Small intestine (tissue), 16 donors: ENCODE results near the gene CRTAC1. TPM values are rescaled to one million over a fixed set of nuclear protein-coding genes. Genes with fewer than 3 reads are reported as not detected.

Source experiments
- DNase-seq, 2 donors: peaks; one replicate each; pipeline versions ENCODE4 v3.0.0 to v3.0.0-alpha.2; 2013
- FAIRE-seq: peaks from 2 replicates; lab custom pipeline; 2012; peaks lifted over from hg19 to GRCh38; lab: Jason Lieb, UNC
- H3K27ac ChIP-seq, 3 donors: one replicate each; pipeline ENCODE4 v1.5.1; 2013; ENCODE audit warnings: low read length in 2 of 3, mild to moderate bottlenecking in 2 of 3, control low read depth in 1 of 3, inconsistent platforms in 1 of 3, low read depth in 1 of 3, moderate library complexity in 1 of 3
- H3K27me3 ChIP-seq, 3 donors: one replicate each; pipeline ENCODE4 v1.6.1; 2013; ENCODE audit warnings: low read length in 3 of 3, inconsistent platforms in 1 of 3; ENCODE audit not compliant: control insufficient read depth in 3 of 3, insufficient read depth in 3 of 3
- H3K36me3 ChIP-seq, 3 donors: one replicate each; pipeline ENCODE4 v1.6.1; 2013; ENCODE audit warnings: low read length in 3 of 3, inconsistent platforms in 1 of 3, low read depth in 1 of 3, mild to moderate bottlenecking in 1 of 3, moderate library complexity in 1 of 3; ENCODE audit not compliant: control insufficient read depth in 3 of 3, insufficient read depth in 2 of 3
- H3K4me1 ChIP-seq, 3 donors: one replicate each; pipeline ENCODE4 v1.6.1; 2013; ENCODE audit warnings: low read length in 2 of 3, inconsistent platforms in 1 of 3, low read depth in 1 of 3, mild to moderate bottlenecking in 1 of 3, moderate library complexity in 1 of 3; ENCODE audit not compliant: control insufficient read depth in 3 of 3, insufficient read depth in 2 of 3
- H3K4me3 ChIP-seq, 3 donors: one replicate each; pipeline ENCODE4 v1.5.1; 2013; ENCODE audit warnings: low read length in 3 of 3, control low read depth in 1 of 3, inconsistent platforms in 1 of 3, low read depth in 1 of 3, mild to moderate bottlenecking in 1 of 3, moderate library complexity in 1 of 3
- H3K9me3 ChIP-seq, 2 donors: one replicate each; pipeline ENCODE4 v1.6.1; 2013; ENCODE audit warnings: low read depth in 1 of 2, low read length in 1 of 2; ENCODE audit not compliant: control insufficient read depth in 2 of 2, insufficient read depth in 1 of 2
- WGBS, 3 donors: extraction: QIAGEN DNeasy Blood & Tissue Kit; methylation state at CpG; one replicate each; pipeline ENCODE4 v1.1.7; 2013; 5-methylcytosine and 5-hydroxymethylcytosine counted together
- long read RNA-seq, 10 donors: transcript quantifications; one replicate each; lab custom pipeline, GENCODE V29; 2026
- polyA plus RNA-seq, 4 donors: library from polyadenylated mRNA; stranded (reverse) in 3 of 4; unstranded in 1 of 4; fragments of 200-250 nt in 3 of 4; fragments of 120-200 nt in 1 of 4; gene quantifications; one replicate each; pipeline versions ENCODE4 v1.2.1 to v1.2.3, GENCODE V29; 2013
- donor health status: healthy with polysubstance abuse.
- donor health status: control.
- donor health status: control.
- donor health status: Bipolar disorder and iron deficiency.
- donor health status: healthy.

Gene CRTAC1, protein sequence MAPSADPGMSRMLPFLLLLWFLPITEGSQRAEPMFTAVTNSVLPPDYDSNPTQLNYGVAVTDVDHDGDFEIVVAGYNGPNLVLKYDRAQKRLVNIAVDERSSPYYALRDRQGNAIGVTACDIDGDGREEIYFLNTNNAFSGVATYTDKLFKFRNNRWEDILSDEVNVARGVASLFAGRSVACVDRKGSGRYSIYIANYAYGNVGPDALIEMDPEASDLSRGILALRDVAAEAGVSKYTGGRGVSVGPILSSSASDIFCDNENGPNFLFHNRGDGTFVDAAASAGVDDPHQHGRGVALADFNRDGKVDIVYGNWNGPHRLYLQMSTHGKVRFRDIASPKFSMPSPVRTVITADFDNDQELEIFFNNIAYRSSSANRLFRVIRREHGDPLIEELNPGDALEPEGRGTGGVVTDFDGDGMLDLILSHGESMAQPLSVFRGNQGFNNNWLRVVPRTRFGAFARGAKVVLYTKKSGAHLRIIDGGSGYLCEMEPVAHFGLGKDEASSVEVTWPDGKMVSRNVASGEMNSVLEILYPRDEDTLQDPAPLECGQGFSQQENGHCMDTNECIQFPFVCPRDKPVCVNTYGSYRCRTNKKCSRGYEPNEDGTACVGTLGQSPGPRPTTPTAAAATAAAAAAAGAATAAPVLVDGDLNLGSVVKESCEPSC
- 1 to 10 TPM in 1 of 4 donors, under 1 TPM in 1, not detected in 2; 0.75 to 2.3 TPM for polyA plus RNA-seq
- long read RNA-seq, donor 1, result 0 reads
- long read RNA-seq, donor 2, result 0 reads
- long read RNA-seq, donor 3, result 0 reads
- long read RNA-seq, donor 4, result 0 reads
- long read RNA-seq, donor 5, result 0 reads
- long read RNA-seq, donor 6, result 0 reads
- long read RNA-seq, donor 7, result 0 reads
- long read RNA-seq, donor 8, result 0 reads
- long read RNA-seq, donor 9, result 0 reads
- long read RNA-seq, donor 10, result 0 reads

DNA sequence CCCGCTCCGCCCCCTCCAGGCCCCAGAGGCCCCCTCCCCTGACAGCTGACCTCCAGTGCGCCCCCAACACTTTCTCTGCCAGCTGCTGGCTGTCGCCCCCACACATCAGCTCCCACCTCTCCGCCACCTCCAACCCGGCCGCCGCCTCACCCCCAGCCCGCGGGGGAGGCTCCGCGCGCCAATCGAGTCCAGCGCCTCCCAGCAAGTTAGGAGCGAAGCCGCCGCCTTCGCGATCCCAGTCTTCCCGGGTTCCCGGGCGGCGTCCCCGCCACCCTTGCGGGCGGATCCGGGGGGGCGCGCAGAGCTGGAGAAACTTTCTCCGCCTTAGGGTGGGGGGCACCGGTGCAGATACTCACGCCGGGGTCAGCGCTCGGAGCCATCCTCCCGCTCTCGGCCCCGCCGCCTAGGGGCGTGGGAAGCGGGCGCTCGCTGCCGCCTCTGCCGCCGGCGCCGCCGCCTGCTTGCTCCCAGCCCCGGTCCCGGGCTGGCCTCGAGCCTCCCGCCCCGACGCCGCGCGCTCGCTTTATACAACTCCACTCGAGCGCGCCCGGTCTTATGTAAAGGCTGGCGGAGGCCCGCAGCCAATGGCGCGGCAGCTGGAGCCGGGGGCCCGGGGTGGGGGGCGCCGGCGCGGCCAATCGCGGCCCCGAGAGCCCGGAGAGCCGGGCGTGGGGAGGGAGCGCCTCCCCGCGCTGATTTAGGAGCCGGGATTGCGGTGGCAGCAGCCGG, at the start of gene CRTAC1:
TSS of gene CRTAC1 (minus strand) at position 529 of the 729 bp plus-strand sequence. CDS start at position 380, 149 bp downstream.
- H3K4me1 ChIP-seq, result peaks cover 0 to 4% (median 2%) of the 10 kb centered on the region in 3 donors
- 1 to 3% (median 2%) methylated on average over 48 to 86 of the region's 86 CpGs for WGBS, 3 donors
- peaks cover 21 to 69% (median 32%) of the 10 kb centered on the region in 3 donors for H3K27me3 ChIP-seq
- DNase-seq (peak in 1 of 2 donors; percentile 57), FAIRE-seq (no peak)
- H3K9me3 ChIP-seq, result no peaks in the 10 kb centered on the region
- no peaks in the 10 kb centered on the region for H3K36me3 ChIP-seq
- no peak within 1 kb of the TSS for H3K27ac ChIP-seq
- peak within 1 kb of the TSS in 1 of 3 donors; percentile 29 for H3K4me3 ChIP-seq

DNA sequence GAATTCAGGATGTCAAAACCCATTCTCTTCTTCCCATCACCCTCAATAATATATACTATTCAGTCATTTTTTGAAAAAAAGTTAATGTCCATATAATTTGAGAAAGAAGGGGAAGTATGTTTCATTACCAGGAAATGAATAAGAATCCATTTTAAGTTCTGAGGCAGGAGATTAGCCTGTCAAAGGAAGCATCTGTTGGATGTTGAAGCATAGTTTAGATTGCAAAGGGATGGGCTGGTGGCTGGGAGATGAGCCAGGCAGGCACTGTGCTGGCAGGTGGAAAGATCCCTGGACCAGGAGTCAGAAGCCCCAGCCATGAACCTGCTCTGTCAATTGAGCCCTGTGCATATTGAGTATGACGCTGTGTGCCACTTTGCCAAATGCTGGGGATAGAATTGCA, 48.4 kb upstream of the CRTAC1 start:
- no peak overlapping the region for H3K27ac ChIP-seq
- H3K4me3 ChIP-seq, result no peak overlapping the region
- no peaks in the 10 kb centered on the region for H3K36me3 ChIP-seq
- H3K9me3 ChIP-seq, result no peaks in the 10 kb centered on the region
- 90 to 94% (median 92%) methylated on average over 1 of the region's 1 CpG for WGBS, 3 donors
- FAIRE-seq (no peak), DNase-seq (no peak)
- H3K27me3 ChIP-seq, result peaks cover 0 to 6% (median 2%) of the 10 kb centered on the region in 3 donors
- H3K4me1 ChIP-seq, result no peaks in the 10 kb centered on the region

DNA sequence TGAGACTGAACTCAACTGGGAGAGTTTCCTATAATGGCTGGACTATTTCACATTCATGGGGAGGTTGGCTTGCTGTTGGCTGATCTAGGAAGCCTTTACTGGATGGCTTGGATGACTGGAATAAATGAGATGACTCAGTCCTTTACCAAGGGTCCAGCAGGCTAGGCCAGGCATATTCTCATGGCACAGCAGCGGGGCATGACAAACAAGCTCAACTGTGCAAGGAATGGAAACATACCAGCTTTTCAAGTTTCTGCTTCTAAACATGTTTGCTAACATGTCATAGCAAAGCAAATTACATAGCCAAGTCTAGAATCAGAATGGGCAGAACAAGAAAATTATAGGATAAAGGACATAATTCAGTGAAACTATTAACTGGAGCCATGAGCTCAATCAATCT, 46.8 kb upstream of the CRTAC1 start:
- H3K27me3 ChIP-seq, result peaks cover 0 to 6% (median 2%) of the 10 kb centered on the region in 3 donors
- FAIRE-seq (no peak), DNase-seq (no peak)
- no peaks in the 10 kb centered on the region for H3K9me3 ChIP-seq
- no peak overlapping the region for H3K27ac ChIP-seq
- H3K4me1 ChIP-seq, result no peaks in the 10 kb centered on the region
- 58 to 76% (median 61%) methylated on average over 1 of the region's 1 CpG for WGBS, 3 donors
- H3K4me3 ChIP-seq, result no peak overlapping the region
- no peaks in the 10 kb centered on the region for H3K36me3 ChIP-seq

DNA sequence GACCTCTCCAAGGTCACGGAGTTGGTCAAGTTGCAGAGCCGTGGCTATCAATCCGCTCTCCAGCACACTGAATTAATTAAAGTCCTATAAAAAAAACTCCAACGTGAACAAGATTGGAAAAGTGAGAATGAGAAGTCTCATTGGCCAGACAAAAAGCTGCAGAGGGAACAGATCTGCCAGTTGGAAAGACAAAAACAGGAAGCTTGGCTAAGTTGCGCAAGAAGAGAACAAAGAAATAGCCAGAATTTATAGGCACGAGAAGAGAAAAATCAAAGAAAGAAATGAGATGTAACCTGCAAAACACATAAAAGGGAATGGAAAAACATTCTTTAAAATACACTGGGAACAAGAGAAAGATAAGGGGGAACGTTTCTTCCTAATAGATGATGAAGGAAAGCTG, 45.7 kb upstream of the CRTAC1 start:
- peaks cover 0 to 6% (median 0%) of the 10 kb centered on the region in 3 donors for H3K27me3 ChIP-seq
- 60 to 62% (median 61%) methylated on average over 7 of the region's 7 CpGs for WGBS, 3 donors
- H3K4me3 ChIP-seq, result no peak overlapping the region
- H3K27ac ChIP-seq, result no peak overlapping the region
- H3K36me3 ChIP-seq, result no peaks in the 10 kb centered on the region
- DNase-seq (no peak), FAIRE-seq (no peak)
- H3K9me3 ChIP-seq, result no peaks in the 10 kb centered on the region
- H3K4me1 ChIP-seq, result no peaks in the 10 kb centered on the region

GRCh38 chr10:98074315-98074911, 44.0 kb upstream of the CRTAC1 start:
- H3K36me3 ChIP-seq, result no peaks in the 10 kb centered on the region
- WGBS, 3 donors, result 9 to 11% (median 9%) methylated on average over 2 of the region's 2 CpGs
- no peaks in the 10 kb centered on the region for H3K27me3 ChIP-seq
- H3K27ac ChIP-seq, result no peak overlapping the region
- no peaks in the 10 kb centered on the region for H3K9me3 ChIP-seq
- H3K4me3 ChIP-seq, result no peak overlapping the region
- FAIRE-seq (no peak), DNase-seq (peak in 1 of 2 donors; percentile 22)
- H3K4me1 ChIP-seq, result no peaks in the 10 kb centered on the region

- Histone ChIP-seq H3K9me3 (no peaks in the 10 kb centered on the region), H3K4me1 (no peaks in the 10 kb centered on the region), H3K4me3 (no peak overlapping the region), H3K27ac (no peak overlapping the region), H3K27me3 (peaks cover 0 to 10% (median 3%) of the 10 kb centered on the region in 3 donors), H3K36me3 (no peaks in the 10 kb centered on the region)
- DNase-seq, result no peak
- WGBS, 3 donors, result 77 to 83% (median 80%) methylated on average over 5 of the region's 5 CpGs
- FAIRE-seq, result no peak
These were observed 36.7 kb upstream of the CRTAC1 start for GRCh38 chr10:98067165-98067564.

- H3K36me3 ChIP-seq, result no peaks in the 10 kb centered on the region
- H3K9me3 ChIP-seq, result no peaks in the 10 kb centered on the region
- H3K27ac ChIP-seq, result no peak overlapping the region
- FAIRE-seq, result no peak
- peaks cover 0 to 12% (median 4%) of the 10 kb centered on the region in 3 donors for H3K27me3 ChIP-seq
- H3K4me1 ChIP-seq, result no peaks in the 10 kb centered on the region
- no peak overlapping the region for H3K4me3 ChIP-seq
- no peak for DNase-seq
These were observed 33.3 kb upstream of the CRTAC1 start for GRCh38 chr10:98063740-98064027.

GRCh38 chr10:98062424-98062823, 32.0 kb upstream of the CRTAC1 start:
- no peak overlapping the region for H3K4me3 ChIP-seq
- 59 to 67% (median 66%) methylated on average over 6 of the region's 6 CpGs for WGBS, 3 donors
- H3K4me1 ChIP-seq, result no peaks in the 10 kb centered on the region
- H3K27me3 ChIP-seq, result peaks cover 0 to 12% (median 8%) of the 10 kb centered on the region in 3 donors
- H3K9me3 ChIP-seq, result no peaks in the 10 kb centered on the region
- H3K36me3 ChIP-seq, result no peaks in the 10 kb centered on the region
- FAIRE-seq (no peak), DNase-seq (no peak)
- H3K27ac ChIP-seq, result no peak overlapping the region
